SK-N-DZ (cell line): ENCODE data around the gene FAAP24. TPM values are rescaled to one million over a fixed set of nuclear protein-coding genes. Genes with fewer than 3 reads are reported as not detected.
A peak's percentile ranks its signal among the peaks of the same experiment; 100 is the strongest.
"Not testable (repeated sequence)": the region's sequence is repeated elsewhere in the genome, so short reads cannot be mapped to it uniquely, and the experiment has no call there.

Experiments
- DNase-seq: peaks from one replicate; pipeline ENCODE4 v3.0.0-alpha.2; 2015; ENCODE audit warnings: low spot score
- polyA plus RNA-seq, 2 experiments: library from polyadenylated mRNA; depleted of rRNA; stranded (reverse); fragments of >200 nt; gene quantifications; 2 replicates each; pipeline ENCODE4 v1.2.3, GENCODE V29; 2014

The FAAP24 gene
- 7.0 and 8.4 TPM in 2 replicates for polyA plus RNA-seq (2014; cell fraction: cytosol; rRNA removed)
- 1.5 and 3.4 TPM in 2 replicates for polyA plus RNA-seq (2014; cell fraction: nucleus; rRNA removed)

GRCh38 chr19:32971715-32972540, at the start of gene FAAP24, which contains the start of gene CEP89:
FAAP24 (plus strand) TSS chr19:32972242; CDS start chr19:32973197, 955 bp downstream.
CEP89 (minus strand) TSS chr19:32971958; CDS start chr19:32971874, 84 bp downstream.
- DNase-seq: peak; percentile 99

GRCh38 chr19:32924200-32924599, 47.8 kb upstream of the FAAP24 start:
- DNase-seq: no peak

GRCh38 chr19:32928806-32929205, 43.2 kb upstream of the FAAP24 start:
- DNase-seq: no peak

- DNase-seq: no peak
Measured at GRCh38 chr19:32930567-32930966, 41.5 kb upstream of the FAAP24 start.

GRCh38 chr19:32933571-32933970, 38.5 kb upstream of the FAAP24 start:
- DNase-seq: no peak

GRCh38 chr19:32935629-32936028, 36.4 kb upstream of the FAAP24 start:
- no peak for DNase-seq

- DNase-seq: no peak
Measured at GRCh38 chr19:32936065-32936464, 36.0 kb upstream of the FAAP24 start.

- DNase-seq: not testable (repeated sequence)
Measured at GRCh38 chr19:32941273-32941672, 30.8 kb upstream of the FAAP24 start.

- no peak for DNase-seq
Measured at GRCh38 chr19:32945260-32945659, 26.8 kb upstream of the FAAP24 start.

- DNase-seq: no peak
Measured at GRCh38 chr19:32966750-32967149, 5.3 kb upstream of the FAAP24 start.

GRCh38 chr19:32969549-32969948, 2.5 kb upstream of the FAAP24 start:
- no peak for DNase-seq

- no peak for DNase-seq
Measured at GRCh38 chr19:32971012-32971595, 938 bp upstream of the FAAP24 start.

- peak; percentile 39 for DNase-seq
Measured at GRCh38 chr19:32976223-32976805, 4.3 kb downstream of the FAAP24 start.

- DNase-seq: no peak
Measured at GRCh38 chr19:32977280-32977679, 5.2 kb downstream of the FAAP24 start.

- DNase-seq: not testable (repeated sequence)
Measured at GRCh38 chr19:32977813-32978212, 5.8 kb downstream of the FAAP24 start.

GRCh38 chr19:32979807-32980206, 7.8 kb downstream of the FAAP24 start:
- DNase-seq: not testable (repeated sequence)

- DNase-seq: not testable (repeated sequence)
Measured at GRCh38 chr19:32982488-32982887, 10.4 kb downstream of the FAAP24 start.

GRCh38 chr19:32988254-32988653, 16.2 kb downstream of the FAAP24 start:
- not testable (repeated sequence) for DNase-seq

GRCh38 chr19:32988724-32989123, 16.7 kb downstream of the FAAP24 start:
- no peak for DNase-seq

- DNase-seq: not testable (repeated sequence)
Measured at GRCh38 chr19:32995966-32996365, 23.9 kb downstream of the FAAP24 start.

GRCh38 chr19:32997061-32997464, 25.0 kb downstream of the FAAP24 start:
- not testable (repeated sequence) for DNase-seq

GRCh38 chr19:32997716-32998355, 25.8 kb downstream of the FAAP24 start:
- DNase-seq: no peak
